Measurements from ENCODE around the gene PKNOX2.

Gene PKNOX2

GRCh38 chr11:125253795-125254525, 89.4 kb downstream of the PKNOX2 start:
- H3K4me1 Mint-ChIP-seq = no peaks in the 10 kb centered on the region
- CTCF ChIA-PET = no interaction called here
- no peaks in the 10 kb centered on the region for H3K36me3 Mint-ChIP-seq
- DNase-seq = no peak
- peaks cover 38% of the 10 kb centered on the region for H3K27me3 Mint-ChIP-seq
- no peak overlapping the region for H3K27ac Mint-ChIP-seq
- H3K9me3 Mint-ChIP-seq = no peaks in the 10 kb centered on the region
- H3K4me3 Mint-ChIP-seq = no peak overlapping the region

GRCh38 chr11:125256541-125257189, 92.1 kb downstream of the PKNOX2 start:
- CTCF ChIA-PET = no interaction called here
- Mint-ChIP-seq H3K27me3 (peaks cover 43% of the 10 kb centered on the region), H3K27ac (no peak overlapping the region), H3K9me3 (no peaks in the 10 kb centered on the region), H3K4me1 (no peaks in the 10 kb centered on the region), H3K4me3 (no peak overlapping the region), H3K36me3 (no peaks in the 10 kb centered on the region)
- DNase-seq = no peak

GRCh38 chr11:125257190-125257579, 92.6 kb downstream of the PKNOX2 start:
- no peak overlapping the region for H3K27ac Mint-ChIP-seq
- H3K36me3 Mint-ChIP-seq = no peaks in the 10 kb centered on the region
- no peak for DNase-seq
- peaks cover 44% of the 10 kb centered on the region for H3K27me3 Mint-ChIP-seq
- H3K4me1 Mint-ChIP-seq = no peaks in the 10 kb centered on the region
- no peak overlapping the region for H3K4me3 Mint-ChIP-seq
- CTCF ChIA-PET = no interaction called here
- H3K9me3 Mint-ChIP-seq = no peaks in the 10 kb centered on the region

GRCh38 chr11:125257751-125258150, 93.2 kb downstream of the PKNOX2 start:
- H3K4me1 Mint-ChIP-seq = no peaks in the 10 kb centered on the region
- no peaks in the 10 kb centered on the region for H3K9me3 Mint-ChIP-seq
- H3K27me3 Mint-ChIP-seq = peaks cover 44% of the 10 kb centered on the region
- DNase-seq = no peak
- H3K4me3 Mint-ChIP-seq = no peak overlapping the region
- no peaks in the 10 kb centered on the region for H3K36me3 Mint-ChIP-seq
- CTCF ChIA-PET = no interaction called here
- no peak overlapping the region for H3K27ac Mint-ChIP-seq

- Mint-ChIP-seq H3K27me3 (peaks cover 46% of the 10 kb centered on the region), H3K4me1 (no peaks in the 10 kb centered on the region), H3K4me3 (no peak overlapping the region), H3K9me3 (no peaks in the 10 kb centered on the region), H3K27ac (no peak overlapping the region), H3K36me3 (no peaks in the 10 kb centered on the region)
- CTCF ChIA-PET = no interaction called here
- DNase-seq = no peak
These were observed 93.9 kb downstream of the PKNOX2 start for GRCh38 chr11:125258291-125259032.

GRCh38 chr11:125261588-125261987, 97.0 kb downstream of the PKNOX2 start:
- Mint-ChIP-seq H3K27ac (no peak overlapping the region), H3K27me3 (peaks cover 63% of the 10 kb centered on the region)

GRCh38 chr11:125262194-125262829, 97.8 kb downstream of the PKNOX2 start:
- Mint-ChIP-seq H3K36me3 (no peaks in the 10 kb centered on the region), H3K9me3 (no peaks in the 10 kb centered on the region), H3K4me1 (no peaks in the 10 kb centered on the region), H3K4me3 (no peak overlapping the region), H3K27ac (no peak overlapping the region), H3K27me3 (peaks cover 67% of the 10 kb centered on the region)
- CTCF ChIA-PET = no interaction called here
- no peak for DNase-seq

More at GRCh38 chr11:125261588-125261987, 97.0 kb downstream of the PKNOX2 start:
- no peak overlapping the region for H3K4me3 Mint-ChIP-seq
- DNase-seq = no peak
- H3K4me1 Mint-ChIP-seq = no peaks in the 10 kb centered on the region
- no peaks in the 10 kb centered on the region for H3K36me3 Mint-ChIP-seq
- CTCF ChIA-PET = no interaction called here
- no peaks in the 10 kb centered on the region for H3K9me3 Mint-ChIP-seq

GRCh38 chr11:125262830-125263218, 98.3 kb downstream of the PKNOX2 start:
- CTCF ChIA-PET = no interaction called here
- Mint-ChIP-seq H3K27ac (no peak overlapping the region), H3K4me3 (no peak overlapping the region), H3K9me3 (no peaks in the 10 kb centered on the region), H3K4me1 (no peaks in the 10 kb centered on the region), H3K27me3 (peaks cover 70% of the 10 kb centered on the region), H3K36me3 (no peaks in the 10 kb centered on the region)
- no peak for DNase-seq

- H3K4me1 Mint-ChIP-seq = no peaks in the 10 kb centered on the region
These were observed 98.8 kb downstream of the PKNOX2 start for GRCh38 chr11:125263268-125263790.

GRCh38 chr11:125264100-125265022, 99.8 kb downstream of the PKNOX2 start:
- Mint-ChIP-seq H3K4me3 (no peak overlapping the region), H3K9me3 (no peaks in the 10 kb centered on the region), H3K36me3 (no peaks in the 10 kb centered on the region), H3K27me3 (peaks cover 81% of the 10 kb centered on the region), H3K4me1 (no peaks in the 10 kb centered on the region), H3K27ac (no peak overlapping the region)
- no peak for DNase-seq
- CTCF ChIA-PET = no interaction called here

More at GRCh38 chr11:125263268-125263790, 98.8 kb downstream of the PKNOX2 start:
- Mint-ChIP-seq H3K27me3 (peaks cover 74% of the 10 kb centered on the region), H3K27ac (no peak overlapping the region), H3K4me3 (no peak overlapping the region), H3K9me3 (no peaks in the 10 kb centered on the region), H3K36me3 (no peaks in the 10 kb centered on the region)
- no peak for DNase-seq
- CTCF ChIA-PET = no interaction called here

GRCh38 chr11:125267548-125267947, 103.0 kb downstream of the PKNOX2 start:
- Mint-ChIP-seq H3K9me3 (no peaks in the 10 kb centered on the region), H3K4me1 (no peaks in the 10 kb centered on the region), H3K27ac (no peak overlapping the region), H3K36me3 (no peaks in the 10 kb centered on the region), H3K27me3 (peaks cover 65% of the 10 kb centered on the region), H3K4me3 (no peak overlapping the region)
- CTCF ChIA-PET = no interaction called here
- no peak for DNase-seq

- CTCF ChIA-PET = no interaction called here
- Mint-ChIP-seq H3K4me1 (no peaks in the 10 kb centered on the region), H3K4me3 (no peak overlapping the region), H3K27ac (no peak overlapping the region), H3K27me3 (peaks cover 58% of the 10 kb centered on the region), H3K36me3 (no peaks in the 10 kb centered on the region), H3K9me3 (no peaks in the 10 kb centered on the region)
- DNase-seq = no peak
These were observed 104.1 kb downstream of the PKNOX2 start for GRCh38 chr11:125268611-125269010.

- Mint-ChIP-seq H3K4me1 (no peaks in the 10 kb centered on the region), H3K27ac (no peak overlapping the region), H3K36me3 (no peaks in the 10 kb centered on the region), H3K9me3 (no peaks in the 10 kb centered on the region), H3K4me3 (no peak overlapping the region), H3K27me3 (peaks cover 43% of the 10 kb centered on the region)
- no peak for DNase-seq
- CTCF ChIA-PET = no interaction called here
These were observed 105.6 kb downstream of the PKNOX2 start for GRCh38 chr11:125270106-125270505.
